NCI-H69 (cell line): ENCODE data around the gene USF2.
A peak's percentile ranks its signal among the peaks of the same experiment; 100 is the strongest.

Experiments used
- DNase-seq: peaks from one replicate; lab custom pipeline; 2025; lab: John Stamatoyannopoulos, UW

Gene USF2

DNA sequence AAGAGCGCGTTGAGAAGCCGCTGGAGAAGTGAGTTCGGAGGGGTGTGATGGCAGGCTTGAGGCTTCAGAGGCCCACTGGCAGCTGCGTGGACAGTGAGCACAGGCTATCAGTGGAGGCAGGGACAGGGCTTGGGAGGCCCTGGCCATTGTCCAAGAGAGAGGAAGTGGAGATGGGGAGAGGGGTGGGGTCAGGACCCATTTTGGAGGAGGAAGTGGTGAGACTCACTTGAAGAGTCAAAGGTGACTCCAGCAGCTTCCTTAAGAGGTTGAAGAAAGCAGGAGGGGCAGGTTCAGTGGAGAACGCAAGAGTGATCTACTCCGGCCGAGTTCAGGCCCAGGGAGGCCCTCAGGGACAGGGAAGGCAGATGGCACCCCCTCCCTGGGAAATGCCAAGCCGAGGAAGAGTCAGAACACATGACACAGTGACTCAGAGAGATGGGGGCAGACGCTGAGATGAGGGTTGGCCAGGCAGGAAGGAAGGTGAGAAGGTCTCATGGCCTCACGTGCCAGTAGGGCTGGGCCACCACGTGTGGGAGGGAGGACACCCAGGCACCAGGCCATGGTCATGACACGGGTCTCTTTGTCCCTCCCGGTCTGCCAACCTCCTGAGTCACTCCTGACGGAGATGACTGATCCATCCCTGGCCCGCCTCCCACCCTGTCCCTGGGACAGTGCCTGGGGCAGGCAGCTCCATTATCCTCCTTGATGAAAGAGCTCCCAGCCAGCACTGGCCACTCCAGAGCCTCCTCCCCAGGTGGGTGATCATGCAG, 50.1 kb downstream of the USF2 start:
- DNase-seq = no peak

DNA sequence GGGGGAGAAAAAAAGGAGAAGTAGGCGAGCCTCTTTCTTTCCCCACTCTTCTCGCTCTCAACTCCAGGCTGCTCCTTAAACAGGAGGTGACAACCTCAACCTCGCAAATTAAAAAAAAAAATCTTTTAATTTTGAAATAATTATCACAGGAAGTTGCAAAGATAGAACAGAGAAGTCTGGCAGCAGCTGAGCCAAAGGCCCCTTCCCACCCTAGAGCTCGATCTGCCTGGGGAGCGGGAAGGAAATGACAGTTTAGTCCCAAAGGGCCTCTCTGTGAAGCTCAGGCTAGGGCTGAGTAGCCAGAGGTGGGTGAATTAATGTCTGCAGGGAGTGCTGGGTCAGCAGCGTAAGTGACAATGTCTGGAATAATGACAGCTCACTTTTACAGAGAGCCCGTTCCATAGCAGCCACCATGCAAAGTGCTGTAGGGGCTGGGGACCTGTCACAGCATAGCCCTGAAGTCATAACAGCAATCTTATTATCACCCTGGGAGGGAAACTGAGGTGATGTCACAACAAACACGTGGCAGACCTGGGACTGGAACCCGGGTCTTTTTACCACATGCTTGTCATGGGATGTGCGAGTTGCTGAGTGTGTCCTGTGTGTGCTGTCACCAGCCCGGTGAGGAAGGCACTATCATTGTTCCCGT, 51.4 kb downstream of the USF2 start:
- no peak for DNase-seq

DNA sequence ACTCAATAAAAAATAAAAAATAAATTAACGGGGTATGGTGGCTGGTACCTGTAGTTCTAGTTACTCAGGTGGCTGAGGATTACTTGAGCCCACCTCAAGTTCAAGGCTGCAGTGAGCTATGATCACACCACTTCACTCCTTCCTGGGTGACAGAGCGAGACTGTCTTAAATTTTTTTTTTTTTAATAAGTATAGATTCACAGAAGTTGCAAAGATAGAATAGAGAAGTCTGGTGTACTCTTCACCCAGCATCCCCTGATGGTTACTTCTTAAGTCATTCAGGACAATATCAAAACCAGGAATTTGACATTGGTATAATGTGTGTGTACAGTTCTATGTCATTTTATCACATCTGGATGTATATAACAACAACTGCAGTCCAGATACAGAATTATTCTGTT, 52.5 kb downstream of the USF2 start:
- no peak for DNase-seq

DNA sequence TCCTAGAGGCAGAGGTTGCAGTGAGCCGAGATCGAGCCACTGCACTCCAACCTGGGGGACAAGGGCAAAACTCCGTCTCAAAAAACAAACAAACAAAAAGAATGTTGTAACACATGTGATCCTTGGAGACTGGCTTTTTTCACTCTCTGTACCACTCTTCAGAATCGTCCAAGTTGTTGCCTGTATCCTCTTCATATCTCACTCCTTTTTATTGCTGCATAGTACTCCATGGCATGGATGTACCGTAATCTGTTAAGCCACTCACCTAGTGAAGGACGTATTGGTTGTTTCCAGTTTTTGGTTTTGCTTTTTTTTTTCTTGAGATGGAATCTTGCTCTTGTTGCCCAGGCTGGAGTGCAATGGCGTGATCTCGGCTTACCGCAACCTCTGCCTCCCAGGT, 53.3 kb downstream of the USF2 start:
- no peak for DNase-seq

DNA sequence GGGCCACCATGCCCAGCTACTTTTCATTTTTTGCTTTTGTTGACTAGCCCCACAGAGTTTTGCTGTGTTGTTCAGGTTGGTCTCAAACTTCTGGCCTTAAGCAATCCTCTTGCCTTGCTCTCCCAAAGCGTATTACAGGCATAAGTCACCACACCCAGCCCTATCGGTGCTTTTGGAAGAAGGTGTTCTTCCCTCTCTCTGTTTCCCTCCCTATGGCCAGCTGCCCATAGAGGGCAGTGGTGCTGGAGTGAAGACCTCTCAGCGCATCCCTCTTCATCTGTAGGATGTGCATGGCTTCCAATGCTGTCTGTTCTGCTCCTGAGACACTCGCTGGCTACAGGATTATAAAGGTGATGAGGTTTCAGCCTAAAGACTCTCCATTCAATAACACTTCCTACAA, 58.9 kb downstream of the USF2 start:
- peak; percentile 16 for DNase-seq

DNA sequence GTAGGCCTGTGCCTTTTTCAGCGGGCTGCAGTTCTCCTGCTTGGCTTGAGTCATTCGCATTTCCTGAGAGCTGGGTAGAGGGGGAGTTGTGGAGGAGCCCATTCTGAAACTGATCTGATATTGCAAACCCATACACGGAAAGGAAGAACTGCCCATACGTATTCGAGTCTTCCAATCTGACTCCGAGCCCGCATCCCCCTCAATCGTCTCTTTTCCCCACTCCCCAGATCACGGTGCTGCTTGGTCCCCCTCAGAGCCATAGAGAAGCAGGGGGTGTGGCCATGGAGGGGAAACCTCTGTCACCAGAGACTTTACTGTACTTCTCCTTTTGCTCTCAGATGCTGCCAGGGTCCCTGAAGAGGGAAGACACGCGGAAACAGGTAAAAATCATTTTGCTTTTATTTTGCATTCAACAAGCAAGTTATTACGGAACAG, 60.1 kb downstream of the USF2 start, which contains the start of gene CD22:
CD22 (plus strand) TSS at position 337 of the 435 bp plus-strand sequence. CDS start 2,854 bp downstream, outside the sequence.
- no peak for DNase-seq

DNA sequence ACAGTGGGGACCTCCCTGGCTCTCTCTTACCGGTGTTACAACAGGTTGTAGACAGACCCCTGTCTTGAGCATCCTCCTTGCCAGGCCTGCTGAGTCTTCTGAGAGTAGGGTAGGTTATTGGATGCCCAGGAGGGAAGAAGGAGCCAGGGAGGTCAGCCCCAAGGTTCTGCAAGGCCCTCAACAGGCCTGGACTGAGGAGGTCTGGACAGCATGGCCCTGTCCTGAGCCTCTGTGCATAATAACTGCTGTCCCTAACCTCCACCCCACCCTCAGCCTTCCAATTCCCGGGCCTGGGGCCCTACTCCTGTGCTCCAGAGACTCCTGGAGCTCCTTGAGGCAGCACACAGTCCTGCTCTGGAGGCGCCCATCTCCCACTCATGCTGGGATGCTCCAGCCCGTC, 60.6 kb downstream of the USF2 start:
- DNase-seq = no peak
